ENCODE data around the gene LINGO1. TPM values are rescaled to one million over a fixed set of nuclear protein-coding genes. Genes with fewer than 3 reads are reported as not detected.

Gene LINGO1
- total RNA-seq, 1 donor from 2014 or later = 18.7 TPM

- Mint-ChIP-seq H3K36me3 (no peaks in the 10 kb centered on the region), H3K27me3 (ENCODE audit: low read depth) (peaks cover 6% of the 10 kb centered on the region), H3K4me1 (peaks cover 43% of the 10 kb centered on the region), H3K4me3 (no peak overlapping the region), H3K27ac (no peak overlapping the region), H3K9me3 (no peaks in the 10 kb centered on the region)
- DNase-seq (ENCODE audit: low spot score in 2 of 2, unreplicated experiment in 2 of 2) = no peak
- TF ChIP-seq CTCF (IDR thresholded peaks at IDR 0.05; ENCODE audit: unreplicated experiment) = no peak
These were observed 66.6 kb downstream of the LINGO1 start for GRCh38 chr15:77566092-77566491.

GRCh38 chr15:77565378-77565915 lies 67.3 kb downstream of the LINGO1 start:
- H3K9me3 Mint-ChIP-seq = no peaks in the 10 kb centered on the region
- no peaks in the 10 kb centered on the region for H3K36me3 Mint-ChIP-seq
- H3K27ac Mint-ChIP-seq = no peak overlapping the region
- no peak for TF ChIP-seq CTCF (IDR thresholded peaks at IDR 0.05; ENCODE audit: unreplicated experiment)
- peaks cover 7% of the 10 kb centered on the region for H3K27me3 Mint-ChIP-seq (ENCODE audit: low read depth)
- peaks cover 43% of the 10 kb centered on the region for H3K4me1 Mint-ChIP-seq
- no peak for DNase-seq (ENCODE audit: low spot score in 2 of 2, unreplicated experiment in 2 of 2)
- no peak overlapping the region for H3K4me3 Mint-ChIP-seq

- no peak overlapping the region for H3K4me3 Mint-ChIP-seq
- H3K36me3 Mint-ChIP-seq = no peaks in the 10 kb centered on the region
- peaks cover 7% of the 10 kb centered on the region for H3K27me3 Mint-ChIP-seq (ENCODE audit: low read depth)
- DNase-seq (ENCODE audit: low spot score in 2 of 2, unreplicated experiment in 2 of 2) = no peak
- TF ChIP-seq CTCF (IDR thresholded peaks at IDR 0.05; ENCODE audit: unreplicated experiment) = no peak
- peaks cover 40% of the 10 kb centered on the region for H3K4me1 Mint-ChIP-seq
- no peak overlapping the region for H3K27ac Mint-ChIP-seq
- no peaks in the 10 kb centered on the region for H3K9me3 Mint-ChIP-seq
These were observed 67.8 kb downstream of the LINGO1 start for GRCh38 chr15:77564938-77565337.

GRCh38 chr15:77564341-77564740 lies 68.4 kb downstream of the LINGO1 start:
- Mint-ChIP-seq H3K9me3 (no peaks in the 10 kb centered on the region), H3K27ac (no peak overlapping the region), H3K36me3 (no peaks in the 10 kb centered on the region), H3K4me1 (peaks cover 34% of the 10 kb centered on the region), H3K4me3 (no peak overlapping the region), H3K27me3 (ENCODE audit: low read depth) (peaks cover 7% of the 10 kb centered on the region)
- no peak for TF ChIP-seq CTCF (IDR thresholded peaks at IDR 0.05; ENCODE audit: unreplicated experiment)
- DNase-seq (ENCODE audit: low spot score in 2 of 2, unreplicated experiment in 2 of 2) = no peak

- no peaks in the 10 kb centered on the region for H3K36me3 Mint-ChIP-seq
- no peak overlapping the region for H3K27ac Mint-ChIP-seq
- H3K9me3 Mint-ChIP-seq = no peaks in the 10 kb centered on the region
- H3K4me1 Mint-ChIP-seq = peaks cover 30% of the 10 kb centered on the region
- no peak for DNase-seq (ENCODE audit: low spot score in 2 of 2, unreplicated experiment in 2 of 2)
- TF ChIP-seq CTCF (IDR thresholded peaks at IDR 0.05; ENCODE audit: unreplicated experiment) = no peak
- H3K27me3 Mint-ChIP-seq (ENCODE audit: low read depth) = peaks cover 7% of the 10 kb centered on the region
- no peak overlapping the region for H3K4me3 Mint-ChIP-seq
These were observed 69.0 kb downstream of the LINGO1 start for GRCh38 chr15:77563623-77564156.

Other genes starting within 250 kb of the LINGO1 start
- gene PEAK1, start 212.8 kb downstream of the LINGO1 start, total RNA-seq = 90.2 to 92.3 TPM (median 91.8 TPM) in 3 replicates
- gene HMG20A, start 212.0 kb downstream of the LINGO1 start, total RNA-seq = 70.5 to 72.7 TPM (median 72.4 TPM) in 3 replicates

Measured in mesothelial cell of epicardium (in vitro differentiated cells).